HG03565 (cell line): ENCODE results near the gene EML6.
"Not testable (repeated sequence)": the region's sequence is repeated elsewhere in the genome, so short reads cannot be mapped to it uniquely, and the experiment has no call there.

ENCODE experiments used
- ATAC-seq: cut with Tn5 transposase; IDR thresholded peaks from one replicate; pipeline ENCODE4 v1.9.1; 2021; ENCODE audit warnings: mild to moderate bottlenecking, moderate library complexity; ENCODE audit not compliant: unreplicated experiment

Gene EML6

DNA sequence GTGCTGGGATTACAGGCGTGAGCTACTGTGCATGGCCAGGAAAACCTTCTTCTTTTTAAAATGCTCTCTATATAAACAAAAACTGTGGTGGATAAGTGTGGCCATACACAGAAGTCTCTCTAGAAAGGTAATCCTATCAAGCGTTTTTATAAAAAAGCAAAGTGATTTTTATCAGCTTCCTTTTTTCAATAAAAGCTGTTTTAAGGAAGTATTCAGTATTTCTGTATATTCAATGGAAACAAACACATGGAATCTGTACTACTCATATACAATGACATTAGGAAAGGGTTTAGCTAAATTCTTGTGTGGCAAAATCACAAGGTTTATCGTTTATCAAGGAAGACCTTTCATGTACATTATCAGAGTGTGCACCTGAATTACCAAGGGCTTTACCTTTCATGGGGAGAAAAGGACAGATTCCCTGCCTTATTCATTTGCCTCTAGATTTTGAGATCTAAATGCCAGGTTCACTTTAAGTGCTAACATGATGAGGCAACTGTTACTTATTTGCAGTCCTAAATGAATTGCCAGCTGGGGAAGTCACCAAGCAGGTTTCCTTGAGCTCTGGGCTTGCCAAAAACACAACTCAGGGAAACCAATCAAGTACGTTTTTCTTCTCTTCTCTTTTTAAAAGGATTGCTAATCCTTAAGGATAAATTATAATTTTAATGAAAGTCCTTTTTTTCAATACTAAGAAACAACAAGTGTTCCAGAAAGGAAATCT, 256.0 kb downstream of the EML6 start:
- no peak for ATAC-seq

- ATAC-seq: no peak
These were observed 257.9 kb downstream of the EML6 start for GRCh38 chr2:54981385-54981784.

GRCh38 chr2:54983345-54984220, 260.1 kb downstream of the EML6 start:
- no peak for ATAC-seq

DNA sequence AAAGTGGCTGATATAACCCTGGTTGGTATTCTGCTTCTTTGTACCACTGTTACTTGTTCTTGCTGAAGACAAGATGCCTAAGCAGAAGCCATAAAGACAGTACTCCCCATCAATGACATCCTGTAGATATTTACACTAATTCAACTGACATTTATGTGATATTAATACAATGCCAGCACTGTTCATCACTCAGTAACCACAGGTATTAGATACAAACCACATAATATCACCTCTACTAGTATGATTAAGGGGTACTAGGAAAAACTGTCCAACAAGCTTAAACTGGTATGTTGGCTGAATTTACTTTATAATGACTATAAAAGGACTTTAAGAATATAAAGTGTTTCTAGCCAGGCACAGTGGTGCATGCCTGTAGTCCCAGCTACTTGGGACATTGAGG, 261.0 kb downstream of the EML6 start:
- ATAC-seq: no peak

GRCh38 chr2:54986264-54986663, 262.8 kb downstream of the EML6 start:
- no peak for ATAC-seq

- ATAC-seq: no peak
These were observed 265.1 kb downstream of the EML6 start for GRCh38 chr2:54988612-54989011.

DNA sequence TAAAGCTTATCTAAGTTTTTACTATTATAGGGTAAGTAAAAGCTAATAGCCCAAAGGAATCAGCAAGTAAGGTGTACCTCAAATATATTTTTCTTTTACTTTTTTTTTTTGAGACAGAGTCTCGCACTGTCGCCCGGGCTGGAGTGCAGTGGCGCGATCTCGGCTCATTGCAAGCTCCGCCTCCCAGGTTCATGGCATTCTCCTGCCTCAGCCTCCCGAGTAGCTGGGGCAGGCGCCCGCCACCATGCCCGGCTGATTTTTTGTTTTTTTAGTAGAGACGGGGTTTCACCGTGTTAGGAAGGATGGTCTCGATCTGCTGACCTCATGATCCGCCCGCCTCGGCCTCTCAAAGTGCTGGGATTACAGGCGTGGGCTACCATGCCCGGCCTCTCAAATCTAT, 267.2 kb downstream of the EML6 start:
- ATAC-seq: not testable (repeated sequence)

DNA sequence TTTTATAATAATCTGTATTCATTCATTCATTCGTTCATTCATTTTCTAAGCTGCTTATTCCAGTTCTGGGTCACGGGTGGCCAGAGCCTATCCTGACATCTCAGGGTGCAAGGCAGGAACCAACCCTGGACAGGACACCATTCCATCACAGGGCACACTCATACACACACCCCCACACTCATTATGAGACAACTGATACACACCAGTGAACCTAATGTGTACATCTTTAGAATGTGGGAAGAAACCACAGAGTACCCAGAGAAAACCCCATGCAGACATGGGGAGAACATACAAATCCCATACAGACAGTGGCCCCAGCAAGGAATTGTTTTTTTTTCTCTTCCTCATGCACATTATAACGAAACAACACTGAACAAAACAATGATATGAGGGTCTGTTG, 272.1 kb downstream of the EML6 start:
- peak; percentile 43 for ATAC-seq

- ATAC-seq: no peak
These were observed 274.4 kb downstream of the EML6 start for GRCh38 chr2:54997826-54998225.

GRCh38 chr2:54999182-54999581, 275.7 kb downstream of the EML6 start:
- ATAC-seq: no peak

GRCh38 chr2:55000341-55000740, 276.9 kb downstream of the EML6 start:
- ATAC-seq: no peak

- no peak for ATAC-seq
These were observed 278.3 kb downstream of the EML6 start for GRCh38 chr2:55001716-55002115.

DNA sequence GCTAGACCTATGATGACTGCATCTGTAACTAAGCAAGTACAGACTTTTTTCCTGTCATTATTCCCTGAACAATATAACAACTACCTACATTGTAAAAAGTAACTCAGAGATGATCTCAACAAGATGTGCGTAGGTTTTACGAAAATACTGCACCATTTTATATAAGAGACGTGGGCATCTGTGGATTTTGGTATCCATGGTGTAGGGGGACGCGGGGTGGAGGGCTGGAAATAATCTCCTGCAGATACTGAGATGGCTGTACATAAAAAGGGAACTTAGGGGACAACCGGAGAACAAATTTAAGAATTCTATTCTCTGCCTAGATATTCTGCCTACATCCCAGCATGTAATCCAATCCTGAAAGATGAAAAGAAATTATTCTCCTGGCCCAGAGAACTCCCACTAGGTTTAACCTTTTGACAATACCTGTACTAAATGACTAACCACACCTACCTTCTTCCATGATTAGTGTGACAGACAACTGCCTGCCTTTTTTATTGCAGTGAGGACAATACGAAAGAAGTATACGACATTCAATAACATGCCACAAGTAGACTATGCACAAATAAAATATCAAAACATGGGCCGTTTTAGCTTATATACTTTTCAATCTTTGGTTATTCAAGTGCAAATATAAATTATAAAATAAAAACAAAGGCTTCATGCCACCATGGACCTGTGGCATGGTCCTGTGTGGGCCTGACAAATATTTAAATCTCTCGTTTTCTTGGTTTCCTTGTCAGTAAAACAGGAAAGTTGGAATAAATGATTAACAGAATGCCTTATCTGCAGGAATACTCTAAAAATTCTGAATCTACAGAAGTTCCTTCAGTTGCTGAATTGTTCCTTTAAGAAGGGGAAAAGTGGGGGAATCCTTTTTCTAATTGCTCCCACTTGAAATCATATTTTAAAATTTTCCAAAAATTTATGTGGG, 280.5 kb downstream of the EML6 start:
- no peak for ATAC-seq

DNA sequence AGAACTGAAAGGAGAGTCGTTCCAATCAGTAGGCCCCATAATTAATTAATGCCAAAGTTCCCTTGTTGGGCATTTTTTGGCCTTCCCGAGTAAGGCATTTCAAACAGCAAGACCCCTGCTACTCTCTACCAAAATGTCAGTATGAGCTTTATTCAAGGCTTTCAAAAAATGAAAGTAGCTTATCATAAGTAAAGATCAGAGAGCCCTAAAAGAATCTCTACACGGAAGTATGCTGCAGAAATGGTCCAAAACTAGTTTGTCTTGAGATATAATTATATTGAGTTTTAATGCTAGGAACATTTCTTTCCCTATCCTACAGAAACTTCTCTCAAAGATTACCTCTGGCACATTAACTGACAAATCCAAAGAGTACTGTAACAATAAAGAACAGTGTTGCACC, 282.8 kb downstream of the EML6 start:
- no peak for ATAC-seq

DNA sequence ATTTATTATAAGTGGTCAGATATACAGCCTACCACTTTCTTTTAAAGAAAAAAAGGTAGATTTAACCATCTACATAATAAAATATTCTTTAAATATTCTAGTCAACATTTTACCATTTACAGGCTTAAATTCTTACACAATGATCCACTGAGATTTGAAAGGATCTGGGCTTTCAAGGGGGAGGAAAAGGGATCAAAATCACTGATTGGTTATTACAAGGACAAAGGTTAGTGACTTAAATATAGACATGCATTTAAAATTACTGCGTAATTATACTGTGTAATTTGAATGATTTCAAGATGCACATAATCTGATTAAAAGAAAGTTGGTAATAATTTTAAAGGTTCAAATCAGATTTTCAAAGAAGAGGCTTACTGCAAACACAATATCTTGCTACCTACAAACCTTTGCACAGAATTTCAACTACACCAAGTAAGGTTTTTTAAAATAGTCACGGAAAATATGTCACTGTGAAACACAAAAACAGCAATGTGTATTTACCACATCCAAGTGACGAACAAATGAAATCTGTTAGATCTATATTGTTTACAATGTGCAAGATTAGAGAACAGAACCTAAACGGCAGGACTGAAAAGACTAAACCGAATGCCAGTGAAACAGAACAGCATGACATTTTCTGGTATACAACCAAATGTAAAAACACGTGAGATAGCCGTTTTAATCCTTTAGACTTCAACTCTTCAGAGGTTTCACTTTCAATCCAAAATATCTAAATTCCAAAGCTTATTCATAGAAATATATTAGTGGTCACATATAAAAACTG, 286.0 kb downstream of the EML6 start:
- ATAC-seq: peak; percentile 7

- ATAC-seq: peak; percentile 92
These were observed 286.7 kb downstream of the EML6 start for GRCh38 chr2:55010149-55010591.

- no peak for ATAC-seq
These were observed 287.5 kb downstream of the EML6 start for GRCh38 chr2:55010915-55011314.

DNA sequence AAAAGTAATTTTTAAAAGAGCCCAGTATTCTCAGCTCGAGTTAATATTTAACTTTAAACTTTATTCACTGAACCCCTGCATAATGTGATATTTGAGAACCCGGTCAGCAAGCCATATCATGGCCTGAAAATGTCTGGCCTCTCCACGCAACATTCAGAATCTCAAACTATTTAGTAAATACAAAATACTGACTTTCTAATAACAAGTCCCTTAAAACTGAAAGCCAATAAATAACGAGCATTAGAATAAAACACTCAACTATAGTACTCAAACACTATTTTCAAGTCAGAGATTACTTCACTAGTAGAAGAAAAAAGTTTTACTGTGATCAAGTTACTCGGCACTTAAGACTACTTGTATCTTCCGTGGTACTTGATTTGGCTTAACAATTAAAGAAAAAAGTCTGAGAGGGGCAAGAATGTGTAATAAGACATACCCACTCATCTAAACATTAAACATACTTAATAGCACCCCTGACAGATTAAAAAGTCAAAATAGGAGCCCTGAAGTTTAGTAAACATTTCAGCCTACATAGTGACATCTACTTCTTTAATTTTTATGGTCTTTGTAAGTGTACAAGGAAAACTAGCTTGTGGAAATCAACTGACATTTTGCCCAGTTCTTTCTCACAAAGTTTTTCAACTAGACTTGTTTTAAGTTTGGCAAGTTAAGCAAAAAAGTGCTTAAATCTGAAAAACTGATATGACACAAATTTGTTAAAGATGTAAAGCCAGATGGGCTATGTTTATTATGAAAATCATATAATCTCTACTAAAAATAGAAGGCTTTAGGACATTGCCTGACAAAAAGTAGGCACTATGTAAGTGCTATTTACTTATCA, 288.6 kb downstream of the EML6 start:
- ATAC-seq: no peak
